ENCODE results near the gene PDE4D. TPM values are rescaled to one million over a fixed set of nuclear protein-coding genes. Genes with fewer than 3 reads are reported as not detected.

PDE4D gene
- total and polyA plus RNA-seq, 2 donors (not counting 1 experiment from before 2014, with no cell fraction given) = 14.9 to 171 TPM

GRCh38 chr5:59685793-59686192 is 207.7 kb downstream of the PDE4D start:
- Histone ChIP-seq H3K79me2 (ENCODE audit: control insufficient read depth, insufficient read depth, low read length) (no peaks in the 10 kb centered on the region), H3K9me3 (ENCODE audit: control extremely low read depth in 1 of 3, control insufficient read depth in 2 of 3, insufficient read depth in 1 of 3, low read length in 2 of 3) (no peaks in the 10 kb centered on the region), H4K20me1 (ENCODE audit: control insufficient read depth, insufficient read depth, low read length, poor library complexity, severe bottlenecking) (no peaks in the 10 kb centered on the region), H3K36me3 (replicated peaks in 1 of 2; ENCODE audit: control extremely low read depth in 1 of 2, control insufficient read depth in 1 of 2, extremely low read depth in 1 of 2, insufficient read depth in 2 of 2, low read length in 1 of 2) (peaks cover 0 to 1% of the 10 kb centered on the region in 2 experiments), H3K9ac (ENCODE audit: low read length) (no peak overlapping the region), H2AFZ (ENCODE audit: insufficient read depth, low read depth, low read length, poor library complexity, severe bottlenecking) (no peak overlapping the region), H3K27me3 (replicated peaks in 1 of 4; ENCODE audit: control extremely low read depth in 1 of 4, control insufficient read depth in 3 of 4, insufficient read depth in 4 of 4, low read length in 3 of 4) (no peaks in the 10 kb centered on the region), H3K4me2 (replicated peaks; ENCODE audit: low read depth, low read length, poor library complexity, severe bottlenecking) (no peak overlapping the region), H3K27ac (ENCODE audit: low read length in 2 of 2) (no peak overlapping the region), H3K4me1 (ENCODE audit: control insufficient read depth in 2 of 2, insufficient read depth in 2 of 2, low read length in 2 of 2) (peaks cover 0 to 4% of the 10 kb centered on the region in 2 donors), H3K4me3 (ENCODE audit: control extremely low read depth in 1 of 5, extremely low read depth in 1 of 5, insufficient read depth in 1 of 5, low read depth in 2 of 5, low read length in 4 of 5) (no peak overlapping the region)
- Mint-ChIP-seq H3K27ac (peak overlapping the region; percentile 22), H3K4me3 (no peak overlapping the region), H3K9me3 (ENCODE audit: insufficient read depth) (peaks cover 2% of the 10 kb centered on the region), H3K27me3 (no peaks in the 10 kb centered on the region), H3K4me1 (peaks cover 17% of the 10 kb centered on the region)
- 17% methylated on average over 1 of the region's 2 CpGs for WGBS (ENCODE audit: insufficient coverage)
- DNase-seq (no peak), ATAC-seq (ENCODE audit: low read depth) (no peak)
- intact Hi-C loops (cut with micrococcal nuclease) = no loop called here
- ChIA-PET POLR2A (no interaction called here), CTCF (interaction anchor here (2.7 kb wide), 1 partner anchor 13 kb away, joined by 7 read pairs; no protein-coding TSS in a partner anchor)
- TF ChIP-seq EZH2 (IDR thresholded peaks at IDR 0.05; ENCODE audit: borderline replicate concordance, insufficient read depth, low read depth, low read length, poor library complexity, severe bottlenecking) (no peak), CTCF (IDR thresholded peaks at IDR 0.05) (no peak)

- ChIA-PET POLR2A (no interaction called here), CTCF (interaction anchor here (0.8 to 2.7 kb wide), 2 partner anchors 9 to 12 kb away, joined by 3 to 7 read pairs; no protein-coding TSS in a partner anchor)
- DNase-seq = no peak
- Histone ChIP-seq H3K79me2 (ENCODE audit: control insufficient read depth, insufficient read depth, low read length) (no peaks in the 10 kb centered on the region), H4K20me1 (ENCODE audit: control insufficient read depth, insufficient read depth, low read length, poor library complexity, severe bottlenecking) (no peaks in the 10 kb centered on the region), H3K36me3 (replicated peaks in 1 of 2; ENCODE audit: control extremely low read depth in 1 of 2, control insufficient read depth in 1 of 2, extremely low read depth in 1 of 2, insufficient read depth in 2 of 2, low read length in 1 of 2) (peaks cover 0 to 1% of the 10 kb centered on the region in 2 experiments), H2AFZ (ENCODE audit: insufficient read depth, low read depth, low read length, poor library complexity, severe bottlenecking) (no peak overlapping the region), H3K4me2 (replicated peaks; ENCODE audit: low read depth, low read length, poor library complexity, severe bottlenecking) (no peak overlapping the region), H3K4me1 (ENCODE audit: control insufficient read depth in 2 of 2, insufficient read depth in 2 of 2, low read length in 2 of 2) (peaks cover 0 to 4% of the 10 kb centered on the region in 2 donors), H3K9ac (ENCODE audit: low read length) (no peak overlapping the region), H3K27me3 (replicated peaks in 1 of 4; ENCODE audit: control extremely low read depth in 1 of 4, control insufficient read depth in 3 of 4, insufficient read depth in 4 of 4, low read length in 3 of 4) (no peaks in the 10 kb centered on the region), H3K4me3 (ENCODE audit: control extremely low read depth in 1 of 5, extremely low read depth in 1 of 5, insufficient read depth in 1 of 5, low read depth in 2 of 5, low read length in 4 of 5) (no peak overlapping the region), H3K27ac (ENCODE audit: low read length in 2 of 2) (no peak overlapping the region), H3K9me3 (ENCODE audit: control extremely low read depth in 1 of 3, control insufficient read depth in 2 of 3, insufficient read depth in 1 of 3, low read length in 2 of 3) (no peaks in the 10 kb centered on the region)
- peaks cover 16% of the 10 kb centered on the region for H3K4me1 Mint-ChIP-seq
- no peaks in the 10 kb centered on the region for H3K27me3 Mint-ChIP-seq
- H3K27ac Mint-ChIP-seq = no peak overlapping the region
- no peak overlapping the region for H3K4me3 Mint-ChIP-seq
- WGBS (ENCODE audit: insufficient coverage) = no CpG with 5 or more reads among the region's 1 CpG
- intact Hi-C loops (cut with micrococcal nuclease) = no loop called here
- TF ChIP-seq CTCF (IDR thresholded peaks at IDR 0.05) (no peak), EZH2 (IDR thresholded peaks at IDR 0.05; ENCODE audit: borderline replicate concordance, insufficient read depth, low read depth, low read length, poor library complexity, severe bottlenecking) (no peak)
- ATAC-seq (ENCODE audit: low read depth) = no peak
- no peaks in the 10 kb centered on the region for H3K9me3 Mint-ChIP-seq (ENCODE audit: insufficient read depth)
Observed at GRCh38 chr5:59685191-59685530, 208.4 kb downstream of the PDE4D start.
